Measurements from ENCODE around the gene PTPRO. TPM values are rescaled to one million over a fixed set of nuclear protein-coding genes. Genes with fewer than 3 reads are reported as not detected.

Gene PTPRO
- polyA plus RNA-seq, 1 experiment, result 0.23 TPM

DNA sequence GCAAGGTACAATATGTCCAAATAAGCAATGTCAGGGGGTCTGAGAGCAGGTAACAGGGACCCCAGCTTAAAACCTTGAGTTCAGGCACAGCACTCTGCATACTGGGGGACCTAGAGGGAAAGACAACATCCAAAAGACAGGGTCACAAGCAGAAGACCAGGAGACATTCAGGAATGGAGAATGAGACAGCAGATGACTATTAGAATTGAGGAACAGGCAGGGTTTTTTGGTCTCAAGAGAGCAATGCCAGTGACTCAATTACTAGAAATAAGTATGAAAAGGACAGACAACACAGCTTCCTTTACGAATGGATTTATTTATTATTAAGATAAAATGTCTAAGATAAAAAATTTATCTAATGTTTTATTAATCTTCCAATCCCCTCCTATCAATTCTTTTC lies 223.0 kb downstream of the PTPRO start:
- ChIA-PET CTCF (interaction anchor here (0.6 to 2.0 kb wide), 2 partner anchors 10 to 13 kb away, joined by 3 to 6 read pairs; no protein-coding TSS in a partner anchor), POLR2A (no interaction called here)
- no peaks in the 10 kb centered on the region for H3K36me3 ChIP-seq (ENCODE audit: control insufficient read depth, insufficient read depth, low read length)
- TF ChIP-seq, protein P1, sequence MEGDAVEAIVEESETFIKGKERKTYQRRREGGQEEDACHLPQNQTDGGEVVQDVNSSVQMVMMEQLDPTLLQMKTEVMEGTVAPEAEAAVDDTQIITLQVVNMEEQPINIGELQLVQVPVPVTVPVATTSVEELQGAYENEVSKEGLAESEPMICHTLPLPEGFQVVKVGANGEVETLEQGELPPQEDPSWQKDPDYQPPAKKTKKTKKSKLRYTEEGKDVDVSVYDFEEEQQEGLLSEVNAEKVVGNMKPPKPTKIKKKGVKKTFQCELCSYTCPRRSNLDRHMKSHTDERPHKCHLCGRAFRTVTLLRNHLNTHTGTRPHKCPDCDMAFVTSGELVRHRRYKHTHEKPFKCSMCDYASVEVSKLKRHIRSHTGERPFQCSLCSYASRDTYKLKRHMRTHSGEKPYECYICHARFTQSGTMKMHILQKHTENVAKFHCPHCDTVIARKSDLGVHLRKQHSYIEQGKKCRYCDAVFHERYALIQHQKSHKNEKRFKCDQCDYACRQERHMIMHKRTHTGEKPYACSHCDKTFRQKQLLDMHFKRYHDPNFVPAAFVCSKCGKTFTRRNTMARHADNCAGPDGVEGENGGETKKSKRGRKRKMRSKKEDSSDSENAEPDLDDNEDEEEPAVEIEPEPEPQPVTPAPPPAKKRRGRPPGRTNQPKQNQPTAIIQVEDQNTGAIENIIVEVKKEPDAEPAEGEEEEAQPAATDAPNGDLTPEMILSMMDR (IDR thresholded peaks at IDR 0.05; ENCODE audit: insufficient read depth, low read depth, low read length), result no peak
- no peak overlapping the region for H3K4me3 ChIP-seq (ENCODE audit: low read depth, low read length)
- no peak for DNase-seq (ENCODE audit: low read depth)
- no peaks in the 10 kb centered on the region for H3K27me3 ChIP-seq (ENCODE audit: control insufficient read depth, insufficient read depth, low read length)

GRCh38 chr12:15546102-15546701 lies 223.9 kb downstream of the PTPRO start:
- no peak overlapping the region for H3K4me3 ChIP-seq (ENCODE audit: low read depth, low read length)
- CTCF ChIA-PET, result interaction anchor here (0.6 to 2.0 kb wide), 3 partner anchors 9 to 15 kb away, joined by 3 to 6 read pairs (median 4); no protein-coding TSS in a partner anchor
- POLR2A ChIA-PET, result no interaction called here
- TF ChIP-seq, protein P1 (IDR thresholded peaks at IDR 0.05; ENCODE audit: insufficient read depth, low read depth, low read length), result no peak
- H3K36me3 ChIP-seq (ENCODE audit: control insufficient read depth, insufficient read depth, low read length), result no peaks in the 10 kb centered on the region
- no peaks in the 10 kb centered on the region for H3K27me3 ChIP-seq (ENCODE audit: control insufficient read depth, insufficient read depth, low read length)
- no peak for DNase-seq (ENCODE audit: low read depth)

- no peaks in the 10 kb centered on the region for H3K36me3 ChIP-seq (ENCODE audit: control insufficient read depth, insufficient read depth, low read length)
- no peak for DNase-seq (ENCODE audit: low read depth)
- ChIA-PET CTCF (interaction anchor here (1.0 to 2.0 kb wide), 2 partner anchors 14 kb away, joined by 4 to 6 read pairs; no protein-coding TSS in a partner anchor), POLR2A (no interaction called here)
- H3K27me3 ChIP-seq (ENCODE audit: control insufficient read depth, insufficient read depth, low read length), result no peaks in the 10 kb centered on the region
- no peak overlapping the region for H3K4me3 ChIP-seq (ENCODE audit: low read depth, low read length)
- TF ChIP-seq, protein P1 (IDR thresholded peaks at IDR 0.05; ENCODE audit: insufficient read depth, low read depth, low read length), result no peak
These were observed 224.8 kb downstream of the PTPRO start for GRCh38 chr12:15547063-15547462.

GRCh38 chr12:15547691-15548090 lies 225.4 kb downstream of the PTPRO start:
- no peak for DNase-seq (ENCODE audit: low read depth)
- H3K27me3 ChIP-seq (ENCODE audit: control insufficient read depth, insufficient read depth, low read length), result no peaks in the 10 kb centered on the region
- H3K36me3 ChIP-seq (ENCODE audit: control insufficient read depth, insufficient read depth, low read length), result no peaks in the 10 kb centered on the region
- H3K4me3 ChIP-seq (ENCODE audit: low read depth, low read length), result no peak overlapping the region
- POLR2A ChIA-PET, result no interaction called here
- TF ChIP-seq, protein P1 (IDR thresholded peaks at IDR 0.05; ENCODE audit: insufficient read depth, low read depth, low read length), result no peak
- CTCF ChIA-PET, result no interaction called here

DNA sequence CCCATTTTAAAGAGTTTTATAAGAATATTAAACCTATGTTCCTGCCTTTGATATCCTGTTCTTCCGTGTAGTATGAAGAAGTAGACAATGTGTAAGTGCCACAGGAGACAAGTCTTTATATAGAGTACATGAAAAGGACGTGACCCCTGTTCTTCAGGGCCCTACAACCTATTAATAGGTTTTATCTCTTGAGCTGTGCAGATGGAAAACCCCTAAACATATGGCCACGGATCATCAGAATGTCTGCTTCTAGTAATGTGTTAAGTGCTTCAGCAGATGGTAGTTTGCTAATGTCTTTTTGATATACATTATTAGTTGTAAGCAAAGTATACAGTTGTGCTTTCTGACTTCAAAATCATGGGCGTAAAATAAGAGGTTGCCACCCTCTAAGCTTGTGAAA lies 228.5 kb downstream of the PTPRO start:
- CTCF ChIA-PET, result interaction anchor here (1.7 kb wide), 1 partner anchor 14 kb away, joined by 5 read pairs; no protein-coding TSS in a partner anchor
- POLR2A ChIA-PET, result no interaction called here

More for the DNA sequence above, 228.5 kb downstream of the PTPRO start:
- Histone ChIP-seq H3K27me3 (ENCODE audit: control insufficient read depth, insufficient read depth, low read length) (no peaks in the 10 kb centered on the region), H3K4me3 (ENCODE audit: low read depth, low read length) (no peak overlapping the region), H3K36me3 (ENCODE audit: control insufficient read depth, insufficient read depth, low read length) (no peaks in the 10 kb centered on the region)
- no peak for DNase-seq (ENCODE audit: low read depth)
- TF ChIP-seq, protein P1 (IDR thresholded peaks at IDR 0.05; ENCODE audit: insufficient read depth, low read depth, low read length), result no peak
